Neutrophil (primary cell): ENCODE results near the gene ABLIM2.
"Not testable (repeated sequence)": the region's sequence is repeated elsewhere in the genome, so short reads cannot be mapped to it uniquely, and the experiment has no call there.

ENCODE experiments used
- H3K27ac ChIP-seq: fragments of 200-600 bp; sonication (generic); 2 replicates; pipeline ENCODE4 v1.5.1; 2016; ENCODE audit warnings: mild to moderate bottlenecking, moderate library complexity
- H3K27me3 ChIP-seq: fragments of 200-600 bp; sonication (generic); 2 replicates; pipeline ENCODE4 v1.6.0; 2016; ENCODE audit warnings: mild to moderate bottlenecking
- H3K36me3 ChIP-seq: fragments of 200-600 bp; sonication (generic); 2 replicates; pipeline ENCODE4 v1.5.1; 2017
- H3K4me1 ChIP-seq, 2 experiments: fragments of 200-600 bp in 1 of 2; sonication (generic) in 1 of 2; 1 replicate in 1 of 2; 2 replicates in 1 of 2; pipeline versions ENCODE4 v1.5.1 to v1.6.1; 2013 to 2016; ENCODE audit warnings: low read depth in 1 of 2, low read length in 1 of 2, mild to moderate bottlenecking in 1 of 2, moderate library complexity in 1 of 2; ENCODE audit not compliant: control insufficient read depth in 1 of 2, insufficient read depth in 1 of 2
- H3K4me3 ChIP-seq, 2 experiments: fragments of 200-600 bp in 1 of 2; sonication (generic) in 1 of 2; 1 replicate in 1 of 2; 2 replicates in 1 of 2; pipeline ENCODE4 v1.5.1; 2013 to 2016; ENCODE audit warnings: low read depth in 1 of 2, low read length in 1 of 2, mild to moderate bottlenecking in 1 of 2, moderate library complexity in 1 of 2
- H3K9me3 ChIP-seq: fragments of 200-600 bp; sonication (generic); 2 replicates; pipeline ENCODE4 v1.5.1; 2016
- TF ChIP-seq, protein P1 (sequence below): fragments of 200-600 bp; sonication (generic); IDR thresholded peaks from 2 replicates; pipeline ENCODE4 v1.5.1; 2016; ENCODE audit warnings: antibody characterized with exemption

The ABLIM2 gene

DNA sequence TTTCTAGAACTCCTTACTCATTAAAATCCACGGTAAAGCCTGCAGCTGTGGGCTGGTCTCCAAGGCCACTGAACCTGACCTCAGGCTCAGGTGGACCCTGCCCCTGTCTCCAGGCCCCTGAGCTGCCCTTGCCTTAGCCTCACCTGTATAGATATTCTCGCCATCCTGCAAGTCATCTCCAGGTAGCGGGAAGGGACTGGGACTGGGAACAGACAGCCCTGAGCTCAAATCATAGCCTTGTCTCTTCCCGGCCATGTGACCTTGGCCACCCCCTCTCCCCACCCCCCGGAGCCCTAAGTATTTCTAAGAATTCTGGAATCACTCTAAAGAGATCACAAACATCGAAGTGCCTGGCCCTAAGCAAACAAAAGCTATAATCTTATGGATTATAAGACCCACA, 17.7 kb downstream of the ABLIM2 start:
- TF ChIP-seq, protein P1, sequence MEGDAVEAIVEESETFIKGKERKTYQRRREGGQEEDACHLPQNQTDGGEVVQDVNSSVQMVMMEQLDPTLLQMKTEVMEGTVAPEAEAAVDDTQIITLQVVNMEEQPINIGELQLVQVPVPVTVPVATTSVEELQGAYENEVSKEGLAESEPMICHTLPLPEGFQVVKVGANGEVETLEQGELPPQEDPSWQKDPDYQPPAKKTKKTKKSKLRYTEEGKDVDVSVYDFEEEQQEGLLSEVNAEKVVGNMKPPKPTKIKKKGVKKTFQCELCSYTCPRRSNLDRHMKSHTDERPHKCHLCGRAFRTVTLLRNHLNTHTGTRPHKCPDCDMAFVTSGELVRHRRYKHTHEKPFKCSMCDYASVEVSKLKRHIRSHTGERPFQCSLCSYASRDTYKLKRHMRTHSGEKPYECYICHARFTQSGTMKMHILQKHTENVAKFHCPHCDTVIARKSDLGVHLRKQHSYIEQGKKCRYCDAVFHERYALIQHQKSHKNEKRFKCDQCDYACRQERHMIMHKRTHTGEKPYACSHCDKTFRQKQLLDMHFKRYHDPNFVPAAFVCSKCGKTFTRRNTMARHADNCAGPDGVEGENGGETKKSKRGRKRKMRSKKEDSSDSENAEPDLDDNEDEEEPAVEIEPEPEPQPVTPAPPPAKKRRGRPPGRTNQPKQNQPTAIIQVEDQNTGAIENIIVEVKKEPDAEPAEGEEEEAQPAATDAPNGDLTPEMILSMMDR = no peak
- Histone ChIP-seq H3K4me1 (no peaks in the 10 kb centered on the region), H3K27me3 (peaks cover 43% of the 10 kb centered on the region), H3K4me3 (no peak overlapping the region), H3K27ac (no peak overlapping the region), H3K36me3 (no peaks in the 10 kb centered on the region), H3K9me3 (no peaks in the 10 kb centered on the region)

DNA sequence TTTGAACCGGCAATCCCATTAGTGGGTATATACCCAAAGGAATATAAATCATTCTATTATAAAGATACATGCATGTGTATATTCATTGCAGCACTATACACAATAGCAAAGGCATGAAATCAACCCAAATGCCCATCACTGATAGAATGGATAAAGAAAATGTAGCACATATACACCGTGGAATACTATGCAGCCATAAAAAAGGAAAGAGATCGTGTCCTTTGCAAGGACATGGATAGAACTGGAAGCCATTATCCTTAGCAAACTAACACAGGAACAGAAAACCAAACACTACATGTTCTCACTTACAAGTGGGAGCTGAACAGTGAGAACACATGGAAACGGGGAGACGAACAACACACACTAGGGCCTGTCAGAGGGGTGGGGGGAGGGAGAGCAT, 18.9 kb downstream of the ABLIM2 start:
- peaks cover 34% of the 10 kb centered on the region for H3K27me3 ChIP-seq
- H3K9me3 ChIP-seq = not testable (repeated sequence)

DNA sequence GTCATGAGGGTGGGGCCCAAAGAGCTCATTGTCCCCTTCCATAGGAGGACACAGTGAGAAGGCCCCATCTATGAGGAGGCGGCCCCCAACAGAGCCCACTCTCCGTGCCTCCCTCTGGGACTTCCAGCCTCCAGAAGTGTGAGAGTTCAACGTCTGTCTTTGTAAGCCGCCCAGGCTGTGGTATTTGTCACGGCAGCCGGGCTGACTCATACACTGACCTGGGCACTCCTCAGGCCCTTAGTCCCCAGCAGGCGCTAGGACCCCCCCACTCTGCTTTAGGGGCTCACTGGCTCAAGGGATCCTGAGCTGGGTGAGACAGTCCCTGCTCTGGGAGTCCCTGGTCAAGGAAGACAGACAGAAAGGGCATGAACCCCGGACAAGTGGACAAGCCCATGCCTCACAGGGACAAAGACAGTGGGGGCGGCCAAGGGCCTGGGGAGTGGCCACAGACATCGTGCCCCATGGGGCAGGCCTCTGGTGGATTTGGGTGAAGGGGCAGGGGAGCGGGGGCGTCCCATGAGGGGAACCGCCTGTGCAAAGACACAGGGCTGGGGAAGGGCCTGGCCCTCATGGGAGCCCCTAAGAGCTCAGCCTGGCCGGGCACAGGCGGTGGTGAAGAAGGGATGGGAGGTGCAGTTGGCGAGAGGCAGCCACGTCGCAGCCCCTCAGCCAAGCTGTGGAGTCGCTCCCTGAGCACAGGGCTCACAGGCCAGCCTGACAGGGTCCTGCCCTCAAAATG, 21.5 kb downstream of the ABLIM2 start:
- no peaks in the 10 kb centered on the region for H3K9me3 ChIP-seq
- no peak overlapping the region for H3K4me3 ChIP-seq
- H3K27me3 ChIP-seq = peaks cover 27% of the 10 kb centered on the region
- TF ChIP-seq, protein P1 = no peak
- H3K36me3 ChIP-seq = no peaks in the 10 kb centered on the region
- H3K27ac ChIP-seq = no peak overlapping the region
- no peaks in the 10 kb centered on the region for H3K4me1 ChIP-seq

More for the DNA sequence above, 18.9 kb downstream of the ABLIM2 start:
- not testable (repeated sequence) for H3K36me3 ChIP-seq, H3K4me3 ChIP-seq, H3K27ac ChIP-seq, H3K4me1 ChIP-seq

DNA sequence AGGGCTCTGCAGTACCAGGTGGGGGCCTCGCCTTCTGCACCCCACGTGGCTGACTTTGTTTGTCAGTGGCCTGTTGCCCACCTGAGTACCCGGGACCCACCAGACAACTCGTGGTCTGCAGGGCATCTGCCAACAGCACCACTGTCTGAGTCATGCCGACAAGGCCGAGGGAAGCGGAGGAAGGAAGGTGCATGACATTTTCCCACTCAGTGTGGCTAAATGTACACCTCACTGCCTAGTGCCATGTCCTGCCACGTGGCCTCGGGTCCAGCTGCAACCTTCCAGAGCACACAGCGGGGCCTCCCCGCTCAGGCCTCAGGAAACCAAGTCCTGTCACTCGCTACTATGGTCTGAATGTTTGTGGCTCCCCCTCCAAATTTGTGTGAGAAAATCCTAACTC, 22.1 kb downstream of the ABLIM2 start:
- no peaks in the 10 kb centered on the region for H3K4me1 ChIP-seq
- H3K4me3 ChIP-seq = no peak overlapping the region
- H3K27me3 ChIP-seq = peaks cover 27% of the 10 kb centered on the region
- no peaks in the 10 kb centered on the region for H3K36me3 ChIP-seq
- H3K9me3 ChIP-seq = no peaks in the 10 kb centered on the region
- TF ChIP-seq, protein P1 = no peak
- H3K27ac ChIP-seq = no peak overlapping the region

DNA sequence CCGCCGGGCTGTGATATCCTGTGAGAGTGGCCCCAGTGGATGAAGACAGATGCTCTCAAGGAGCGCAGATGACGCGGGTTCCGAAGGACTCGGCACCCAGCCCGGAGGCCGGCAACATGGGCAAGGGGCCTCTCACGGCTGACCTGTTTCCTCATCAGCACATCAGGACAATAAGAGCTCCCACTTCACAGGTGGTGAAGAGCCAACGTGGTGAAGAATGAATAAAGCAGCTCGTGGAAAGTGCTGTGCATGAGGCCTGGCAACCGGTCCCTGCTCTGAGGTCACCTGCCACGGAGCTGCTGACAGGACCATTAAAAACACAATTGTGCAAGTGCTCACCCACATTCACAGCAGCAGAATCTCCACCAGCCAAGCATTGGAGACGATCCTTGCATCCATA, 22.9 kb downstream of the ABLIM2 start:
- TF ChIP-seq, protein P1 = no peak
- no peaks in the 10 kb centered on the region for H3K4me1 ChIP-seq
- peaks cover 30% of the 10 kb centered on the region for H3K27me3 ChIP-seq
- no peaks in the 10 kb centered on the region for H3K36me3 ChIP-seq
- no peaks in the 10 kb centered on the region for H3K9me3 ChIP-seq
- no peak overlapping the region for H3K4me3 ChIP-seq
- H3K27ac ChIP-seq = no peak overlapping the region

DNA sequence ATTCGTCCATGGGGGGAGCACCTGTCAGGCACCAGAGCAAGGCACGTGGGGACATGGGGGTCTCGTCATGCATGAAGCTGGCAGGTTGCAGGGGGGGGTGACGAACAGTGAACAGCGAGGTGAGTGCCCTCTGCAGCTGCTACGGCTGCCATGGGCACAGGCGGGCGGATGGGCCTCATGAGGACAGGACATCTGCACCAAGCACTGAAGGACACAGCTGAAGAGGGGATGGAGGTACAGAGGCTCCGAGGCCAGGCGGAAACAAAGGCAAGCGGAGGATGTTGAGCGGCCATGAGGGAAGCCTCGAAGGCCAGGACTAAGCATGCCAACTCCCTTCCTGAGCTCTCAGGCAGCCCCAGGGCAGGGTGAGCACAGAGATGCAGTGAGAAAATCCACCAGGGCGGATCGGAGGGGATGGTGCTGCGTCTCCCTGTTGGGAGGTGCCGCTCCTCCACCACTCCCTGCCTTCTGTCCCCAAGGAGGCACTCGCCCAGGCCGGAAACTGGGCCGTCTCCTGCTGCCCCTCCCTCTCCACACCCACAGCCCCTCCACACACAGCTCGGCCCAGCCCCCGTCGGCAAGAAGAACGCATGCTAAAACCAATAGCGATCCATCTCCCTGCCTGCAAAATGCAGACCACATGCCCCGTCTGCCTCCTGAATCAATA, 24.6 kb downstream of the ABLIM2 start:
- Histone ChIP-seq H3K9me3 (no peaks in the 10 kb centered on the region), H3K27me3 (peaks cover 28% of the 10 kb centered on the region), H3K4me1 (no peaks in the 10 kb centered on the region), H3K36me3 (no peaks in the 10 kb centered on the region), H3K4me3 (no peak overlapping the region), H3K27ac (no peak overlapping the region)
- TF ChIP-seq, protein P1 = no peak
